ENCODE data around the gene TACR1.

GRCh38 chr2:75146606-75147332 lies 52.6 kb downstream of the TACR1 start:
- TF ChIP-seq, protein P1, sequence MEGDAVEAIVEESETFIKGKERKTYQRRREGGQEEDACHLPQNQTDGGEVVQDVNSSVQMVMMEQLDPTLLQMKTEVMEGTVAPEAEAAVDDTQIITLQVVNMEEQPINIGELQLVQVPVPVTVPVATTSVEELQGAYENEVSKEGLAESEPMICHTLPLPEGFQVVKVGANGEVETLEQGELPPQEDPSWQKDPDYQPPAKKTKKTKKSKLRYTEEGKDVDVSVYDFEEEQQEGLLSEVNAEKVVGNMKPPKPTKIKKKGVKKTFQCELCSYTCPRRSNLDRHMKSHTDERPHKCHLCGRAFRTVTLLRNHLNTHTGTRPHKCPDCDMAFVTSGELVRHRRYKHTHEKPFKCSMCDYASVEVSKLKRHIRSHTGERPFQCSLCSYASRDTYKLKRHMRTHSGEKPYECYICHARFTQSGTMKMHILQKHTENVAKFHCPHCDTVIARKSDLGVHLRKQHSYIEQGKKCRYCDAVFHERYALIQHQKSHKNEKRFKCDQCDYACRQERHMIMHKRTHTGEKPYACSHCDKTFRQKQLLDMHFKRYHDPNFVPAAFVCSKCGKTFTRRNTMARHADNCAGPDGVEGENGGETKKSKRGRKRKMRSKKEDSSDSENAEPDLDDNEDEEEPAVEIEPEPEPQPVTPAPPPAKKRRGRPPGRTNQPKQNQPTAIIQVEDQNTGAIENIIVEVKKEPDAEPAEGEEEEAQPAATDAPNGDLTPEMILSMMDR (IDR thresholded peaks at IDR 0.05): no peak
- TF ChIP-seq POLR2A (IDR thresholded peaks at IDR 0.05): no peak
